HepG2 (cell line): ENCODE results near the gene RNASE13. TPM values are rescaled to one million over a fixed set of nuclear protein-coding genes. Genes with fewer than 3 reads are reported as not detected.

Experiments
- ATAC-seq: fragments of 200-7000 bp; cut with Tn5 transposase; 3 replicates; pipeline ENCODE4 v1.9.1; 2020; ENCODE audit warnings: mild to moderate bottlenecking, moderate library complexity
- BruUV-seq: library from RNA; stranded (reverse); fragments of 400-500 nt; replicated peaks from 2 replicates; lab custom pipeline; 2021; lab: Mats Ljungman, UMichigan
- CTCF ChIA-PET: fragments of 300-600 bp; formaldehyde crosslinking; extraction: SDS; loops from one replicate; lab custom pipeline; 2021; ENCODE audit warnings: low total read pairs, inconsistent platforms, low intra/inter-chr PET ratio; lab: Yijun Ruan, JAX
- POLR2A ChIA-PET: fragments of 350-600 bp; sonication (Branson Sonifier 250); formaldehyde crosslinking; loops from one replicate; lab custom pipeline; 2020; ENCODE audit warnings: antibody characterized with exemption, inconsistent platforms; lab: Yijun Ruan, JAX
- DNase-seq: peaks from one replicate; pipeline ENCODE4 v3.0.0-alpha.2; 2015; ENCODE audit warnings: low spot score
- FAIRE-seq: peaks from 3 replicates; lab custom pipeline; 2011; peaks lifted over from hg19 to GRCh38; lab: Jason Lieb, UNC
- H2AFZ ChIP-seq: one replicate; pipeline ENCODE4 v1.6.1; 2011; ENCODE audit warnings: low read length, inconsistent platforms
- H3K27ac ChIP-seq: fragments of 300-600 bp; 3 replicates; pipeline ENCODE4 v1.8.0; 2011; ENCODE audit warnings: mixed run types, mild to moderate bottlenecking, mixed read lengths, low read length, inconsistent platforms; ENCODE audit not compliant: insufficient read depth; ENCODE audit errors: extremely low read length
- H3K27me3 ChIP-seq, 2 experiments: fragments of 200-600 bp in 1 of 2; 2 replicates in 1 of 2; 3 replicates in 1 of 2; pipeline versions ENCODE4 v1.6.0 to v1.8.0; 2011; ENCODE audit warnings: low read length in 2 of 2, mild to moderate bottlenecking in 2 of 2, moderate library complexity in 2 of 2, inconsistent platforms in 1 of 2; ENCODE audit not compliant: insufficient read depth in 2 of 2, control insufficient read depth in 1 of 2
- H3K36me3 ChIP-seq, 2 experiments: fragments of 200-600 bp in 1 of 2; replicated peaks in 1 of 2; 2 replicates in 1 of 2; 3 replicates in 1 of 2; pipeline versions ENCODE4 v1.5.1 to v1.8.0; 2011; ENCODE audit warnings: low read length in 2 of 2, inconsistent platforms in 1 of 2; ENCODE audit not compliant: insufficient read depth in 2 of 2, control insufficient read depth in 1 of 2
- H3K4me1 ChIP-seq: 2 replicates; pipeline ENCODE4 v1.5.1; 2012; ENCODE audit warnings: low read length, inconsistent platforms; ENCODE audit not compliant: insufficient read depth
- H3K4me2 ChIP-seq: 2 replicates; pipeline ENCODE4 v1.6.0; 2011; ENCODE audit warnings: low read depth, low read length, inconsistent platforms
- H3K4me3 ChIP-seq, 3 experiments: fragments of 200-600 bp in 1 of 3; sonication (generic), shearing (Covaris generic) in 1 of 3; replicated peaks in 1 of 3; 2 replicates each; pipeline ENCODE4 v1.5.1; 2011 to 2016; ENCODE audit warnings: low read length in 3 of 3, inconsistent platforms in 2 of 3, low read depth in 2 of 3, mild to moderate bottlenecking in 2 of 3, control low read depth in 1 of 3, mixed read lengths in 1 of 3; ENCODE audit not compliant: insufficient read depth in 1 of 3
- H3K79me2 ChIP-seq: one replicate; pipeline ENCODE4 v1.6.1; 2011; ENCODE audit warnings: low read length, inconsistent platforms; ENCODE audit not compliant: insufficient read depth
- H3K9ac ChIP-seq: 2 replicates; pipeline ENCODE4 v1.6.0; 2011; ENCODE audit warnings: mild to moderate bottlenecking, low read depth, low read length, inconsistent platforms; ENCODE audit not compliant: insufficient read depth
- H3K9me3 ChIP-seq: 2 replicates; pipeline ENCODE4 v1.5.1; 2012; ENCODE audit warnings: mild to moderate bottlenecking, low read length
- H4K20me1 ChIP-seq: 2 replicates; pipeline ENCODE4 v1.6.0; 2011; ENCODE audit warnings: inconsistent platforms, mild to moderate bottlenecking, low read length, moderate library complexity; ENCODE audit not compliant: insufficient read depth
- CEBPZ ChIP-seq: IDR thresholded peaks from 2 replicates; pipeline ENCODE4 v1.6.1; 2012; ENCODE audit warnings: low read length, improper control_type of control experiment
- HNF1A ChIP-seq, 2 experiments: sonication (generic) in 1 of 2; formaldehyde crosslinking in 1 of 2; IDR thresholded peaks; 2 replicates each; pipeline versions ENCODE4 v1.4.0 to v1.6.1; 2016 to 2020; ENCODE audit warnings: borderline replicate concordance in 1 of 2, low read depth in 1 of 2, mild to moderate bottlenecking in 1 of 2, missing genetic modification reagents in 1 of 2
- IKZF1 ChIP-seq: fragments of 450-650 bp; IDR thresholded peaks from 2 replicates; pipeline ENCODE4 v1.7.1; 2016
- KLF6 ChIP-seq: IDR thresholded peaks from 2 replicates; pipeline ENCODE4 v1.8.0; 2016; ENCODE audit warnings: missing biosample characterization, missing genetic modification reagents
- NCOA5 ChIP-seq: sonication (generic); formaldehyde crosslinking; IDR thresholded peaks from 2 replicates; pipeline ENCODE4 v1.4.0; 2020; ENCODE audit warnings: missing genetic modification reagents
- RFX1 ChIP-seq: fragments of 450-650 bp; IDR thresholded peaks from 2 replicates; pipeline ENCODE4 v1.6.1; 2017
- SAFB2 ChIP-seq: sonication (generic); formaldehyde crosslinking; IDR thresholded peaks from 2 replicates; pipeline ENCODE4 v1.5.1; 2020; ENCODE audit warnings: missing genetic modification reagents, low read depth, mild to moderate bottlenecking, borderline replicate concordance
- ZNF253 ChIP-seq: sonication (generic); formaldehyde crosslinking; IDR thresholded peaks from 2 replicates; pipeline ENCODE4 v1.8.0; 2022; ENCODE audit warnings: mild to moderate bottlenecking, missing genetic modification reagents, borderline replicate concordance
- ZNF414 ChIP-seq: sonication (generic); formaldehyde crosslinking; IDR thresholded peaks from 2 replicates; pipeline ENCODE4 v1.5.0; 2020; ENCODE audit warnings: missing genetic modification reagents
- ZNF616 ChIP-seq: sonication (generic); formaldehyde crosslinking; IDR thresholded peaks from 2 replicates; pipeline ENCODE4 v1.5.0; 2020; ENCODE audit warnings: low read depth, mild to moderate bottlenecking, missing genetic modification reagents
- WGBS: methylation state at CpG from one replicate; pipeline ENCODE4 v1.1.6; 2017; ENCODE audit warnings: low lambda C conversion rate; 5-methylcytosine and 5-hydroxymethylcytosine counted together
- in situ Hi-C: cut with HindIII; loops from 2 replicates; pipeline ENCODE4 v1.10.0; 2017; ENCODE audit warnings: low pct_unique_long_range_greater_than_20kb; ENCODE audit not compliant: extremely low pct_ligation_motif_present
- intact Hi-C: fragments of 100-400 bp; cut with micrococcal nuclease; formaldehyde crosslinking; loops from one replicate; pipeline ENCODE4 v1.10.0; 2022; ENCODE audit not compliant: unreplicated experiment
- polyA plus RNA-seq, 8 experiments: library from polyadenylated mRNA; depleted of rRNA in 3 of 8; stranded (reverse) in 7 of 8; unstranded in 1 of 8; fragments of >200 nt; fragmentation: Illumina TruSeq in 4 of 8; extraction: Trizol in 4 of 8; gene quantifications; 2 replicates each; pipeline versions ENCODE4 v1.2.1 to v1.2.3, GENCODE V29; 2011 to 2016; ENCODE audit warnings: low read depth in 4 of 8, missing spikeins in 1 of 8, mixed read lengths in 1 of 8; ENCODE audit not compliant: insufficient read depth in 1 of 8
- total RNA-seq, 5 experiments: library from RNA; depleted of rRNA; stranded (reverse); fragments of >200 nt; fragmentation: Illumina TruSeq; extraction: Trizol; gene quantifications; 2 replicates each; pipeline ENCODE4 v1.2.3, GENCODE V29; 2016; ENCODE audit warnings: low read depth in 1 of 5
- TF ChIP-seq, protein P1 (sequence below): sonication (generic); formaldehyde crosslinking; IDR thresholded peaks from 2 replicates; pipeline ENCODE4 v1.5.0; 2020; ENCODE audit warnings: mild to moderate bottlenecking, missing genetic modification reagents

The RNASE13 gene
- total and polyA plus RNA-seq, 2 of the 13 experiments (the other 11 are each of a cell fraction or from before 2014, with no cell fraction given): 1.0 TPM; not detected in 1

- intact Hi-C loops: no loop called here
- no peak for DNase-seq
- in situ Hi-C loops: no loop called here
- FAIRE-seq: no peak
- H3K4me2 ChIP-seq: no peak overlapping the region
- no TSS peak for BruUV-seq
- no peak for ATAC-seq
- no peaks in the 10 kb centered on the region for H4K20me1 ChIP-seq
- H3K79me2 ChIP-seq: no peaks in the 10 kb centered on the region
- H2AFZ ChIP-seq: no peak overlapping the region
- H3K9ac ChIP-seq: no peak overlapping the region
- peaks cover 47 to 71% of the 10 kb centered on the region in 2 experiments for H3K36me3 ChIP-seq
- CTCF ChIA-PET: no interaction called here
- no peak overlapping the region for H3K4me3 ChIP-seq
- no peaks in the 10 kb centered on the region for H3K9me3 ChIP-seq
- 90% methylated on average over 10 of the region's 10 CpGs for WGBS
- POLR2A ChIA-PET: interaction anchor here (1.1 to 1.9 kb wide), 2 partner anchors 8 to 14 kb away, joined by 4 to 14 read pairs; partner anchors contain the start of gene ARHGEF40
- TF ChIP-seq HNF1A (IDR thresholded peaks at IDR 0.05; ENCODE audit: low read depth): no peak
- no peak for TF ChIP-seq HNF1A (CRISPR knock-in tag; IDR thresholded peaks at IDR 0.05; ENCODE audit: borderline replicate concordance)
- no peak for TF ChIP-seq NCOA5 (CRISPR knock-in tag)
- no peak for TF ChIP-seq KLF6 (CRISPR knock-in tag)
- no peak for TF ChIP-seq SAFB2 (CRISPR knock-in tag)
- TF ChIP-seq CEBPZ: no peak
- no peak for TF ChIP-seq ZNF253 (CRISPR knock-in tag)
- no peak for TF ChIP-seq RFX1
- TF ChIP-seq IKZF1: no peak
- TF ChIP-seq ZNF414 (CRISPR knock-in tag): no peak
- no peak for TF ChIP-seq ZNF616
- TF ChIP-seq, protein P1, sequence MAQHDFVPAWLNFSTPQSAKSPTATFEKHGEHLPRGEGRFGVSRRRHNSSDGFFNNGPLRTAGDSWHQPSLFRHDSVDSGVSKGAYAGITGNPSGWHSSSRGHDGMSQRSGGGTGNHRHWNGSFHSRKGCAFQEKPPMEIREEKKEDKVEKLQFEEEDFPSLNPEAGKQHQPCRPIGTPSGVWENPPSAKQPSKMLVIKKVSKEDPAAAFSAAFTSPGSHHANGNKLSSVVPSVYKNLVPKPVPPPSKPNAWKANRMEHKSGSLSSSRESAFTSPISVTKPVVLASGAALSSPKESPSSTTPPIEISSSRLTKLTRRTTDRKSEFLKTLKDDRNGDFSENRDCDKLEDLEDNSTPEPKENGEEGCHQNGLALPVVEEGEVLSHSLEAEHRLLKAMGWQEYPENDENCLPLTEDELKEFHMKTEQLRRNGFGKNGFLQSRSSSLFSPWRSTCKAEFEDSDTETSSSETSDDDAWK (CRISPR knock-in tag): no peak
- H3K27ac ChIP-seq: no peak overlapping the region
- H3K27me3 ChIP-seq: no peaks in the 10 kb centered on the region
- peaks cover 9% of the 10 kb centered on the region; the same call in 1 of the 2 replicates for H3K4me1 ChIP-seq
These were observed 44.1 kb upstream of the RNASE13 start for GRCh38 chr14:21078726-21079125.
